GM12873 (cell line): ENCODE data around the gene PCBP1.

ENCODE experiments used
- CTCF ChIP-seq: IDR thresholded peaks from 2 replicates; pipeline ENCODE4 v1.5.1; 2012; ENCODE audit warnings: low read depth, mild to moderate bottlenecking, moderate library complexity, low read length, control low read depth; ENCODE audit not compliant: insufficient read depth; ENCODE audit errors: missing control alignments

PCBP1 gene

GRCh38 chr2:70089220-70089982 is 2.1 kb downstream of the PCBP1 start:
- TF ChIP-seq CTCF = no peak

GRCh38 chr2:70089983-70090525 is 2.8 kb downstream of the PCBP1 start:
- no peak for TF ChIP-seq CTCF

GRCh38 chr2:70090706-70091334 is 3.5 kb downstream of the PCBP1 start:
- TF ChIP-seq CTCF = no peak

GRCh38 chr2:70091364-70091763 is 4.1 kb downstream of the PCBP1 start:
- no peak for TF ChIP-seq CTCF

GRCh38 chr2:70091816-70092215 is 4.5 kb downstream of the PCBP1 start:
- no peak for TF ChIP-seq CTCF

- peak; percentile 22 for TF ChIP-seq CTCF
Observed at GRCh38 chr2:70094171-70094977, 7.1 kb downstream of the PCBP1 start.
